Activated CD4-positive, alpha-beta T cell treated with anti-CD3 and anti-CD28 coated beads, Interleukin-2, amount 50 U/mL, for 4 hours (primary cell): Measurements from ENCODE around the gene APP.
"Not testable (repeated sequence)": the region's sequence is repeated elsewhere in the genome, so short reads cannot be mapped to it uniquely, and the experiment has no call there.

Source experiments
- DNase-seq, 2 experiments: peaks; one replicate each; pipeline ENCODE4 v3.0.0-alpha.2; 2020

The APP gene

DNA sequence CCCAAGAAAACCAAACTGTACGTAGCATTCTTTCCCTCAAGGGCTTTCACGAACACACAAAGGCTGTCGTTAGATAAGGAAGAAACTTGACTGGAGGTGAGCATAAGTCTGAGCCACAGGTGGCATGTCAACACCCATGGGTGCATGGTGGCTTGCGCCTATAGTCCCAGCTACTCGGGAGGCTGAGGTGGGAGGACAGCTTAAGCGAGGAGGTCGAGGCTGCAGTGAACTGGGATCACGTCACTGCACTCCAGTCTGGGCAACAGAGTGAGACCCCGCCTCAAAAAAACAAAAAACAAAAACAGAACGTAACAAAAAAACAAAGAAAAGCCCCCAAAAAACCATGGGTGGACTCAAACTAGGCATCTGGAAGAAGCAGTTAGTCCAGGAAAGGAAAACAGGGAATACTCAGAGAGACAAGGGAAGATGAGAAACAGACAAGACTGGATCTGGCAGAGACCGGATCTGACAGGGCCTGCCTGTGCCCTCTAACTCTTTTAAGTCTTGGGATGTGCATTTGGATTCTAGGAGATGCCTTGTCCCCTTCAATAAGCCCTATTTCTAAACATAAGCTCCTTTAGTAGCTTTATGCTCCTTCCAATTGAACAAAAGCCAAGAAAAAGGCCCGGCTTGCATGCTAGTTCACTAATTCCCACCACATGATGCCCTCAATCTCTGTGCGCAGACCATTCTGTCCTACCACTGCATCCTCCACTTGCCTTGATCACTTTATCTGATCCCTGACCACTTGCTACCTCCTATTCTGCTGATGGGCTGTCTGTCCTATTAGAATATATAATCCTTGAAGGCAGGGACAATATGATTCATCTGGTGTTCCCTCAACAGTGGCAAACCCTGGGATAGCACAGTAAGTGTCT is 73.8 kb downstream of the APP start:
- DNase-seq: no peak

DNA sequence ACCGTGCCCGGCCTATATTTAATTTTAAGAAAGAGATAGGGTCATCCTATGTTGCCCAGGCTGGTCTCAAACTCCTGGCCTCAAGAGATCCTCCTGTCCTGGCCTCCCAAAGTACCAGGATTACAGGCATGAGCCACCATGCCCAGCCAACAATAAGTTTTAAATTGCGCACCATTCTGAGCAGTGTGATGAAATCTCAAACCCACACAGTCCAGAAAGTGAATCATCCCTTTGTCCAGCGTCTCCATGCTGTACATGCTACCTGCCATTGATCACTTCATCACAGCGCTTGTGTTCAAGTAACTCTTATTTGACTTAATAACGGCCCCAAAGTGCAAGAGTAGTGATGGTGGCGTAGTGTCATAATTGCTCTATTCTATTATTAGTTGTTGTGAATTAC is 75.4 kb downstream of the APP start:
- no peak for DNase-seq

GRCh38 chr21:26093122-26093521 is 77.4 kb downstream of the APP start:
- no peak for DNase-seq

DNA sequence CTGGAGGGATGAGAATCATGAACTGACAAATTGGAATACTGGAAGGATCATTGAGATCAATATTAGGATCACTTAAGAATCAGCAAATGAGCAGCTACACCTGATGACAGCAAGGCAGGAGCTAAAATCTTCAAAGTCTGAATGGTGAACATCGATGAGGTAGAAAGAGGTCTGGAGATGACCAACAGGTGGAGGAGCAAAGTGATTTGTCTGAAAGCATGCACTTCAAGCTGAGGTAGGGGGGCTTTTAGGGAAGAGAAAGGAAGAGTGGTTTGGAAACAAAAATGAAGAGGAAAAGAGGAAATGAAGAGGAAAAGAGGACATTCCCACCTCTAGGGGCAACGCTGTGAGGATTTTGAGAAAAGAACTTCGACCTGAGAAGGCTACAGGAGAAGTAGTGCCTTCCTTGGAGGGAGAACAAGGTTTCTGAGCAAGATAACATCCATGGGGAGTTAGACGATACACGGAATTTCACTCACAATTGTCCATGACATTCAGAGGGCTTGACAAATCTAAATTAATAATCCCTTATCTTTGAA is 79.0 kb downstream of the APP start:
- no peak for DNase-seq

DNA sequence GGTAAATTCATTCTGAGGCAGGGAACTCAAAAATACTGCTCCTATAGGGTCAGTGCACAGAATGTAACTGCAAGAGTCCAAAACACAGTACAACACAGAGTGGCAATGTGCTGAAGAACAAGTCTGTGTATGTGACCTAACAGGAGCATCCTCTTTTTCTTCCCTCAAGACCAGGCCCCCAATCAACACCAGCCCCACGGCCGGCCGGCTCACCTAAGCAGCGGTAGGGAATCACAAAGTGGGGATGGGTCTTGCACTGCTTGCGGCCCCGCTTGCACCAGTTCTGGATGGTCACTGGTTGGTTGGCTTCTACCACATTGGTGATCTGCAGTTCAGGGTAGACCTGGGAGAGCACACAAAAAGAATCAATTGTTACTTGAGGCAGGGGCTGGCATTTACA is 80.8 kb downstream of the APP start:
- DNase-seq: no peak

- DNase-seq: no peak
These were observed 83.2 kb downstream of the APP start for GRCh38 chr21:26087223-26087918.

DNA sequence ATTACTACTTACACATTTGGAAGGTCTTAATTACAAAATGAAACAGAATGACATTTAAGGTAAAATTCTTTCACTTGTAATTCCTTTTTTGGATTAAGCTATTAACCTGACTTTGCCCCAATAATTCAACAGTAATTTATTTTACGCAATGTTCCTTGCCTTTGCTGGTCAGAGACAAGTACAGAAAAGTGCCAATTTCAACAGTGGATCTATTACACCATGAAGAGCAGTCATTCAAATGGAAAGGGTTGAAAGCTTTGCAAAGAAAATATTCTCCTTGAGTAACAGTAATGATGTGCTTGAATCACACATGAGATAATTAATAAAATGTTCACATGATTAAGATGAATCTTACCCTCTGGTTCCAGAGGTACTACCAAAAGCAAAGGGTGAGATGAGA is 84.7 kb downstream of the APP start:
- DNase-seq: no peak

DNA sequence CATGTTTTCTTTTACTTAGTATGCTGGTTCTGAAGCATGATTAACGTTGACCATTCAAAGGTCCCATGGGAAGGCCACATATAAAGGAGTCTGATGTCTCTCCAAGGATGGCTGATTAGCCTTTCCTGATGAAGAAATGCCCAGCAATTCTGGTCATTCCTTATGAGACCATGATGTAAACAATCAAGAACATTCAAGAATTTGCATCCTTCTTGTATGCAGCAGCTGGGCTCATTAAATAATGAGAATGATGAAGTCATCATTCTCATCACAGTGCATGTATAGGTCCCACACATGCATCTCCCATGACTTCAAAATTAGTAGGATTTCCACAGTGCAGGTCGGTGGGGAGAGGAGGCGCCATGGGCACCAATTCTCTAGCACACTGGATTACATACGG is 85.4 kb downstream of the APP start:
- DNase-seq: no peak

- no peak for DNase-seq
These were observed 88.0 kb downstream of the APP start for GRCh38 chr21:26082549-26082948.

DNA sequence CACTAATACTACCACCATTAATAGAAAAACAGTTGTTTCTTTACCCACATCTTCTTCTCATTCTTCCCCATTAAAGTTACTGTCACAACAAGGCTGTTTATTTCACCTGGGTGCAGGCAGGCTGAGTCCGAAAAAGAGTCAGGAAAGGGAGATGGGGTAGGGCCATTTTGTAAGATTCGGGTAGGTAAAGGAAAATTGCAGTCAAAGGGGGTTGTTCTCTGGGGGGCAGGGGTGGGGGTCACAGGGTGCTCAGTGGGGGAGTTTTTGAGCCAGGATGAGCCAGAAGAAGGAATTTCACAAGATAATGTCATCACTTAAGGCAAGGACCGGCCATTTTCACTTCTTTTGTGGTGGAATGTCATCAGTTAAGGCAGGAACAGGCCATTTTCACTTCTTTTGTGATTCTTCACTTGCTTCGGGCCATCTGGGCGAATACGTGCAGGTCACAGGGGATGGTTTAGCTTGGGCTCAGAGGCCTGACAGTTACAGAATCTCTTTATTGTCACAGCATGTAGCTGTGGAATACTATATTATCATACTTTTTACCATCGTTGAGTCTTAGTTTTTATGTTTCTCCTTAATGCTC is 89.3 kb downstream of the APP start:
- DNase-seq: not testable (repeated sequence)

GRCh38 chr21:26080211-26080610 is 90.4 kb downstream of the APP start:
- DNase-seq: no peak

DNA sequence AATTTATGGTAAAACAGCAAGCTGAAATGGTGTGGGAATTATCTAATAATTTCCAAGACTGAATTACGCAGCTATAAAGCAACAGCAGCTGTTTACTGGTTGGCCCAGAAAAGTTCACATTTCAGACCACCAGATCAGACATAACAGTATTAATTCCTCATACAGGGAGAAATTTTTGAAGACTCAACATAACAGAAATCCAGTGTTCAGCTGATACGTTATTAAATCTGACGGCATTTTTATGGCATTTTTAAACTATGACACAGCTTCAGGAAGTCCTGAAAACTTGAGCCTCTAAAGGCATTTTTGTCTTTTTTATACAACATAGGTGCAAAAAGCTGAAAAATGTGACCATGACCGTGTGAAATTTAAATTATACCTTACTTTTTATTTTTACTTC is 91.2 kb downstream of the APP start:
- DNase-seq: no peak

DNA sequence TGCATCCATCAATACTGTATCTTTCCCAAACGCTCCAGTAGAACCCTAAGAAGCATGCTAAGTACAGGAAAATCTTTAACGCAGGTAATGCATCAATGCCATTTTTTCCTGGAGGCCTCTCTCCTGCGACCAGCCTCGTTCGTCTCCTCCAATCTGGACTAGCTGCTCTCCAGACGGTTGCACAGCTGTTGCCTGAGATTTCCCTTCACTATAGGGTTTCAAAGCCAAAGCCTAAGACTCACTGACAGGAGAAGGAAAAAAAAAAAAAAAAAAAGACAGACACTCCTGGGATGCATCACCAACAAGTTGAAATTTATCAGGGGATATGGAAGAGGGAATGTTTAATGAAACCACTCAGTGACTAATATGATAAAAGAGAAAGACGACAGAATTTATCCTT is 93.0 kb downstream of the APP start:
- DNase-seq: no peak

DNA sequence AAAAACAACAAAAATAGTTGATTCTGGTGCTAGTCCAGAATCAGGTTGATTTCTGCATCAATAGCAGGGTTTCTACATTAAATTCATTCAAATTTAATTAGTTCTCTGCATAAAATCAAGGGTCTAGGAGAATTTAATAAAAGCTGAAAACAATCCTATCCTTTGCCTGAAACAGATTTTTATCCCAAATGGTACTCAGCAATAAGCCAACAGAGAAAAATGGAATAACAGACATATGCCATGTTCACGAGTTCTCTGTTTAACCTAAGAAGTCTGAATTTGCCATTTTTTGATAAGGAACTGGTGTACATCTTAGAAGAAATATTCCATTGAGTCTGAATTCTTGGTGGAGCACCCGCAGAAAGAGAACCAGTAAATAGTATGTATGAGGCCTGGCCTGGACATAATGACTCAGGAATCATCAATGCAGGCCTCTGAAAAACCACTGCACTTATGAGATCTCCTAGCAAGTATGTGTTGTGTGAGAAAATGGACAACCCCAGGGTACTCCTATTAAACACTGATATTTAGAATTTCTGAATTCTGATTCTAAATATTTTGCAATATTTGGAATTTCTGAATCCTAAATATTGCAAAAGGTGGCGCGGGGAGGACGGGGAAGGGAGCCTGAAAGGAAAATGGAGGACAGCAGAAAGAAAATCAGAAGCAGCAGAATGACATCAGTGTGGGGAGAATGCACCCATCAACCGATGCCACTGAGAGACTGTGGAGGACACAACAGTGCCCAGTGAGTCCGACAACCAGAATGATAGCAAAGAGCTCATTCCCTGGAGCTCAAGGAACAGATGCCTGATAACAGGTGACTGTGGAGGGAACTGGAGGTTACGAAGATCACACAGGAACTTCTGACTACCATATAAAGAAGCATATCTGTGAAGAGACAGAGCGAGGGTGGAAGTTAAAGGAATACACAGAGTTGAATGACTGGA is 97.6 kb downstream of the APP start:
- DNase-seq: no peak

- DNase-seq: no peak
These were observed 99.6 kb downstream of the APP start for GRCh38 chr21:26070822-26071425.

- DNase-seq: no peak
These were observed 100.4 kb downstream of the APP start for GRCh38 chr21:26070121-26070520.

DNA sequence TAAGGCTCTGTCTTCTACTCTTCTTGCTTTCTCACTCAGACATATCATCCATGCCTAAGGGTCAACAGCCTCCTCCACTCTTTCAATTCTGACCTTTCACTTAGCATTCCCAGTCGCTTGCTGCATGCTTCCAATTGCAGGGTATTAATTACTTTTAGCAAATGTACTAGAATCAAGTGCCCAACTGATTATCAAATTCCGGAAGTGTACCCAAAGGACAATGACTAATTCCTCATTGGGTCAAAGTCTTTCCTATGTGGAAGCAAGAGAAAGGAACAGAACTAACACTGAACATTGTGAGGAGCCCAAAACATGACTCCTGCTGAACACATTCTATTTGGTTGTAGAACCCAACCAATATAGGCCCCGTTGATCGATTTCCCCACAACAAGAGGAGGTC is 101.8 kb downstream of the APP start:
- DNase-seq: no peak

DNA sequence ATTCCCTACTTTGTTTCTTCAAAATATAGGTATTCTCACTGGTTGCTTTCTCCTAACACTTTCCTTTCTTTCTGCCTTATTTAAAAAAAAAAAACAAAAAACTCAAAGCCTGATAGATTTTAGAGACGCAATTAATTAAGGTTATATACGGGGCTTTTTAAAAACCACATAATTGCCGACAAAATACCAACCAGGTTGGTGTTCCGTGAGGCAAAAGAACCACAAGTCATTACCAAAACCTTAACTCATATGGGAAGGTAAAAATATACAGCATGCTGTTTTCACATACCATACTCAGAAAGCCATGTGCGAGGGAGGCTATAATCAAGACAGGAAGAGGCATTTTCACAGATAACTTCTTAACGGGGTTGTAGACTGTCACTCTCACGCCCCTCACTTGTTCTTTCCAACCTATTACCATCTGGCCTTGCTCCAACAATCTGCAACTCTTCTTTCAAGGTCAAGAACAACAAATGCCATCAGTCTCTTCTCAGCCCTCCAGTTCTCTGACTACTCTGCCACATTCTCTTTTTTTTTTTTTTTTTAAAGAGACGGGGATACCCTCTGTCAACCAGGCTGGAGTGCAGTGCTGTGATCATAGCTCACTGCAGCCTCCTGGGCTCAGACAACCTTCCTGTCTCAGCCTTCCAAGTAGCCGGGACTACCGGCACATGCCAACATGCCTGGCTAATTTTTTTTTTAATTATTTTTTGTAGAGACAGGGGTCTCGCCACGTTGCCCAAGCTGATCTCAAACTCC is 102.6 kb downstream of the APP start:
- no peak for DNase-seq

DNA sequence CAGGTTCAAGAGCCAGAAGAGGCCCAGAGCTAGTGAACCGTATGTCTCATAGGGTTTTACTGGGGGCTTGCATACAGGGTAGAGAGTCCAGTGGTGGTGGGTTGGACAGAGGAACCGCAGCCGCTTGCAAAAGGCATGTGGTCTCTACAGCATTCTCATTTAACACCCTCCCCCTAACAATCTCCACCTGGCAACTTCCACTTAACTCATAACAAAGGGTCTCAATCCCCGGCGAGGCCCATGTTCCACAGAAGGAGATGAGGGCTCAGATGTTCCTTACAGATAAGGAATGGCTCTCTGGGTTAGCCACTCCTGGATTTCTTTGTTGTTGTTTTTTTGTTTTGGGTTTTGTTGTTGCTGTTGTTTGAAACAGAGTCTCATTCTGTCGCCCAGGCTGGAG is 106.1 kb downstream of the APP start:
- DNase-seq: no peak

DNA sequence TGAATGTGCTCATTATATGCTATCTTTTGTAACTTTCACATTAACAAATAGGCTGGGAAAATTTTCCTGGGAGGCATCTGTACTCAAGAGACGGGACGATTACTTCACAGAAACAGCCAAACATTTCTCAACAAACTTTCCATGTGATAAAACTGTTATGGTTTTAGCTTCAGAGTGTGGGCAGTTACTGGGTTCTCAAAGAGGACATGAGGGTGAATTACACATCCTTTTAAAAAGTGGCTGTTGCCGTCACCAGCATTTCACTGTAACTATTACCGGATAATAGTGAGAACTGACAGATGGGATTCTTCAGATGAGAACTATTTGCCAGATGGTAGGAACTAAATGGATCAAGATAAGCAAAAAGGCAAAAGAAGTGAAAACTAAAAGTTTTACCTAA is 109.1 kb downstream of the APP start:
- DNase-seq: no peak

GRCh38 chr21:26060335-26061115 is 110.0 kb downstream of the APP start:
- no peak for DNase-seq
